ELR (cell line): ENCODE results near the gene ATG7.

Source experiments
- DNase-seq: peaks from one replicate; pipeline ENCODE4 v3.0.0-alpha.2; 2015; ENCODE audit warnings: low read depth

The ATG7 gene

GRCh38 chr3:11554666-11555065 lies 282.5 kb downstream of the ATG7 start:
- DNase-seq = no peak

- no peak for DNase-seq
These were observed 283.1 kb downstream of the ATG7 start for GRCh38 chr3:11555211-11555782.

GRCh38 chr3:11555881-11556633 lies 283.9 kb downstream of the ATG7 start:
- DNase-seq = no peak

GRCh38 chr3:11556851-11557644 lies 284.9 kb downstream of the ATG7 start:
- no peak for DNase-seq

GRCh38 chr3:11558002-11558401 lies 285.8 kb downstream of the ATG7 start:
- peak; percentile 92 for DNase-seq

GRCh38 chr3:11558411-11558903 lies 286.3 kb downstream of the ATG7 start:
- no peak for DNase-seq

GRCh38 chr3:11558918-11559815 lies 287.0 kb downstream of the ATG7 start:
- no peak for DNase-seq

- no peak for DNase-seq
These were observed 287.8 kb downstream of the ATG7 start for GRCh38 chr3:11559816-11560633.

GRCh38 chr3:11560746-11561145 lies 288.5 kb downstream of the ATG7 start:
- DNase-seq = no peak

GRCh38 chr3:11562277-11562881 lies 290.2 kb downstream of the ATG7 start:
- no peak for DNase-seq

GRCh38 chr3:11563159-11563864 lies 291.1 kb downstream of the ATG7 start:
- no peak for DNase-seq

- no peak for DNase-seq
These were observed 291.6 kb downstream of the ATG7 start for GRCh38 chr3:11563865-11564185.

GRCh38 chr3:11564577-11565001 lies 292.4 kb downstream of the ATG7 start:
- DNase-seq = no peak

GRCh38 chr3:11565072-11565471 lies 292.9 kb downstream of the ATG7 start:
- DNase-seq = no peak

GRCh38 chr3:11565492-11565891 lies 293.3 kb downstream of the ATG7 start:
- no peak for DNase-seq

- no peak for DNase-seq
These were observed 293.7 kb downstream of the ATG7 start for GRCh38 chr3:11565932-11566331.

GRCh38 chr3:11566478-11566877 lies 294.3 kb downstream of the ATG7 start:
- DNase-seq = no peak

- DNase-seq = no peak
These were observed 294.7 kb downstream of the ATG7 start for GRCh38 chr3:11566916-11567315.

- DNase-seq = peak; percentile 95
These were observed 295.6 kb downstream of the ATG7 start for GRCh38 chr3:11567516-11568467.
